HG03354 (cell line): ENCODE measurements around the gene KIAA0232.
"Not testable (repeated sequence)": the region's sequence is repeated elsewhere in the genome, so short reads cannot be mapped to it uniquely, and the experiment has no call there.

Experiments
- ATAC-seq: cut with Tn5 transposase; IDR thresholded peaks from one replicate; pipeline ENCODE4 v1.9.1; 2021; ENCODE audit warnings: mild to moderate bottlenecking; ENCODE audit not compliant: unreplicated experiment, poor library complexity, severe bottlenecking

Gene KIAA0232

DNA sequence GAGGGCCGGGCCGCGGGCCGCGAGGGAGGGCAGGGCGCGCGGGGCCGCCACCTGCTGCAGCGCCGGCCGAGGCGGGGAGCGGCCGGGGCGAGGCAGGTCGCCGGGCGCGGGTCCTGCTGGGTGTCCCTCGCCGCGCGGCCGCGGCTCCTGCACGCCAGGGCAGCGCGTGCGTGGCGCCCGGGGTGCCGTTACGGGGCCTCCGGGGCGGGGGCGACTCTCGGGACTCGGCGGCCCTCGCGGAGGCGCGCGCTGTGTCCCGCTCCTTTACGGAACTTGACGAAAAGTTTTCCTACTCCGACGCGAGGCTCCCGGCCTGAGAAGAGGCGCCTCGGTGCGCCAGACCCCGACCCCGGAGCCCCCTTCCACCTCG, 127.4 kb downstream of the KIAA0232 start:
- peak; percentile 41 for ATAC-seq

- no peak for ATAC-seq
These were observed 127.9 kb downstream of the KIAA0232 start for GRCh38 chr4:6910340-6910959.

DNA sequence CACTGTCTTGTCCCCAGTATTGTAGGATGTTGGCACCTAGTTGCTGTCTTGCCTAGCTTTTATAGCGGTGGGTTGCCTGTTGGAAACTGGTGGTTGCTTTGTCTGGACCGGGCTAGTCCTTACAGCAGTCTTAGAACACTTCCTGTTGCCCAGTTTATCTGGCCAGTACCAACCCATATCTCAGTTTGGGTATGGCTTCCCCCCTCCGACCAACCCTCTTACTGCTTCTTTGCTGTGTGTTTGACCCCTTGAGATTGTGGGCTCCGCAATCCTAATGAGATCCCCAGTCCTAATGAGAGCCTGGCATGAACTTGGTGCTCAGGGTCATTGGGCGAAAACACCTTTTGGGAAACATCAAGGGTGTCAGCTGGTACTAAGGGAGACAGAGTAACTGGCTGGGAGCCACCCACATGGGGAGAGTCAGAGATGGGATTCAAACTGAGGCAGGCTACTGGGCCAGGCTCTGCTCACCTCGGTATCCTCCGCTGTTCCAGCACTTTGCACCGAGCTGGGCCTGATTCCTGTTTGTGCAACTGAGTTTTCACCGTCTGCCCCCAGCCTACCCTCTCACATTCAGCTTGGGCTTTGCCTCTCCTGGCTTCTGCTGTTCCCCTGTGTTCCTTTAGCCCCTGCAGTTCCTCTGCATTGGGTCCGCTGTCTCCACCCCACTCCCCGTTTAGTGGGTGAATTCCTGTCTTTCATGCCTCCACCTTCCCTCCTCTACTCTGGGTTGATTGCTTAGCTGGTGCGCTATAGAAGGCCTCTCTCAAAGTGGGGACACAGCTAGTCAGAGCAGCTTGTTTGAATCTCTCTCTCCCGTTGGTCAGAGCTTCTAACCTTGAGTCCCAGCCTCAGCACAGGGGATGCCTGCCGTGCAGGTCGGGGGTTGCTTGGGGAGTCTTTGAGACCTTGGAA, 128.7 kb downstream of the KIAA0232 start:
- no peak for ATAC-seq

DNA sequence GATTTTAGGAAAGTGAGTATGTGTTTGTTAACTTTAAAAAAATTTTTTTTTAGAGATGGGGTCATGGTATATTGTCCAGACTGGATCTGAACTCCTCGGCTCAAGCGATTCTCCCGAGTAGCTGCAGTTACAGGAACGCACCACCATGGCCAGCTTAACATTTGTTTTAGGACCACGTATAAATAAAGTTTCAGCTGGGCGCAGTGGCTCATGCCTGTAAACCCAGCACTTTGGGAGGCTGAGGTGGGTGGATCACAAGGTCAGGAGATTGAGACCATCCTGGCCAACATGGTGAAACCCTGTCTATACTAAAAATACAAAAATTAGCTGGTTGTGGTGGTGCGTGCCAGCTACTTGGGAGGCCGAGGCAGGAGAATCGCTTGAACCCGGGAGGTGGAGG, 129.4 kb downstream of the KIAA0232 start:
- ATAC-seq: not testable (repeated sequence)

GRCh38 chr4:6912441-6912840, 129.9 kb downstream of the KIAA0232 start:
- ATAC-seq: no peak

GRCh38 chr4:6913350-6913905, 130.9 kb downstream of the KIAA0232 start:
- no peak for ATAC-seq

- no peak for ATAC-seq
These were observed 131.9 kb downstream of the KIAA0232 start for GRCh38 chr4:6914448-6914847.

- no peak for ATAC-seq
These were observed 132.8 kb downstream of the KIAA0232 start for GRCh38 chr4:6915041-6916005.

DNA sequence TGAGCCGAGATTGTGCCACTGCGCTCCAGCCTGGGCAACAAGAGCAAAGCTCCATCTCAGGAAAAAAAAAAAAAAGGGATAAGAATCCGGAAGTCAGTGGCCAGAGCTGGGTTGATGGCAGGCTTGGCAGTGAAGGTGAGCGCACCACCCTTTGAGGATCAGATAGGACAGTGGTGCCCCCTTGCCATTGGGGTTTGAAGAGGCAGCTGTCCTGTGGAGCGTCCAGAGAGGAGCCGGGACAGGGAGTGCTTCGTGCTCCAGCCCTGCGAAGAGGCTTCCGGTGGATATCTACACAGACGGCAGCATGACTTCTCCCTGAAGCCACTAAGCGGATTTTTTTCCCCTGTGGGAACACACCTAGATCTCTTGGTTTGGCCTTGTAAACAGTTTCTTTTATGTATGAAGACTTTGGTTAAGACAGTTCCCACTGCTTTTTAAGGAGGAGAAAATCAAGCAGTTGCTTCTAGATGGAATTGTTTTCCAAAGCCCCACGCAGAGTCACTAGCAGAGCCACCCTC, 133.6 kb downstream of the KIAA0232 start:
- ATAC-seq: no peak

DNA sequence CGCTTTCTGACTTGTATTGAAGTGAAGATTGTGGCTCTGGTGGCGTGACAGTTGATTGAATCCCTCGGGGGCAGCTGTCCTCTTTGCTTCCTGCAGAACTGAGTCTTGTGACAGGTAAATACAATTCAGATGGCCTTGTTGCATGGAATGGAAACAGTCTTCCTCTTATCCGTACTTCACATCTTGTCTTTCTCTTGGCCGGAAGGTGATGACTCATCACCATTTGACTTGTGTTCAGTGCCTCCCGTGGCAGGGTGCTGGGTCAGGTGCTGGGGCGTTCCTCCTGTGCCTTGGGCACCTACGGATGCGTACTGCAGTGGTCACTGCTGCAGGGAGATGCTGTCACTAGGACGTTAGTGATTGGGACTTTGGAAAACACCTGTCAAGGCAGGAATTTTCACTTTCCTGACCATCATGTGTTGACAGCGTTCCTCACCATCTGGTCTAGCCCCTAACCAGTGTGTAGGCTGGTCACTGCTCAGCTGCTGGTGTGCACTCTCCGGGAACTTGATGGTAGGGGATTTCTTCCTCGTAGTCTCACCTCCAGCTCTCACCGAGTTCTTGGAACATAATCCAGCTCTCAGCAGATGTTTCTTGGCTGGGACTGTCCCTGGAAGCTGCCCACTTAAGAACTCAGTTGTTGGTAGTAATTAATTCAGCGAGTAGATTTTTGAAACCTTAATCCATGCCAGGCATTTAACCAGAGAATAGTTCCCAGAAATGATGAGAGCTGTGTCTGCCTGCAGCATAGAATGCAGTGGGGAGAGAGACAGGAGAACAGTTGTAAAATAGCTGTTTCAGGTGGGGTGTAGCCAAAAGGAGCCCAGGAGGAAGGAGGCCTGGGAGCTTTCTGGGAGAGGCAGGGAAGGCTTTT, 134.3 kb downstream of the KIAA0232 start:
- ATAC-seq: no peak

GRCh38 chr4:6917461-6918271, 135.1 kb downstream of the KIAA0232 start:
- ATAC-seq: peak; percentile 83

GRCh38 chr4:6918338-6918737, 135.8 kb downstream of the KIAA0232 start:
- no peak for ATAC-seq

GRCh38 chr4:6920171-6920570, 137.6 kb downstream of the KIAA0232 start:
- no peak for ATAC-seq

DNA sequence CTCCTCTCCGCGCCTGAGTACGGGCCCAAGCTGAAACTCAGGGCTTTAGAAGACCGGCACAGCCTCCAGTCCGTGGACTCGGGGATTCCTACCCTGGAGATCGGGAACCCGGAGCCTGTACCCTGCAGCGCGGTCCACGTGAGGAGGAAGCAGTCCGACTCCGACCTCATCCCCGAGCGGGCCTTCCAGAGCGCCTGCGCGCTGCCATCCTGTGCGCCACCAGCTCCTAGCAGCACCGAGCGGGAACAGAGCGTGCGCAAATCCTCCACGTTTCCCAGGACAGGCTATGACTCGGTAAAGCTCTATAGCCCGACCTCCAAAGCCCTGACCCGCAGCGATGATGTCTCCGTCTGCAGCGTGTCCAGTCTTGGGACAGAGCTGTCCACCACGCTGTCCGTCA, 141.0 kb downstream of the KIAA0232 start:
- no peak for ATAC-seq

DNA sequence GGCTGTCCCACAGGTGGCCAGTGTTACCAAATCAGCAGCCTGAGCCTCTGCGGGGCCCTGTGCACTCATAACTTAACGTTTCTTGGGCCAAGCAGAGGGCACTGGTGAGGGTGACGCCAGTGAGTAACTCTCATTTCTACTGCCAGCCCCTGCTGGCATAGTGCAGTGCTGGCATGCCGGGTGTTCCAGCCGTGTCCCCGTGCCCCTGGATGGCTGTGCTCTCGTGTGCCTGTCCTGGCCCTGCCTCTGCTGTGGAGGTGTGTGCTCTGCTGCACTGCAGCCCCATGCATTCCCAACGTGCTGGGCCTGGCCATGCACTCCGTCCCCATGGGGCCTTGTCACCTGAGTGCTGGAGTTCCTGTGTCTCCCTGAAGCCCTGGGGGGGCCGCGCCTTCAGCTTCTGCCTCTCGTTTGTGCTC, 141.8 kb downstream of the KIAA0232 start:
- ATAC-seq: no peak

- ATAC-seq: no peak
These were observed 142.9 kb downstream of the KIAA0232 start for GRCh38 chr4:6925357-6925836.

- no peak for ATAC-seq
These were observed 143.6 kb downstream of the KIAA0232 start for GRCh38 chr4:6926081-6926480.
